Measurements from ENCODE around the gene TMEM18. TPM values are rescaled to one million over a fixed set of nuclear protein-coding genes. Genes with fewer than 3 reads are reported as not detected.

TMEM18 gene
- total and polyA plus RNA-seq, 2 experiments from 2014 or later, result 15.0 to 41.9 TPM

GRCh38 chr2:719734-720133 is 42.5 kb upstream of the TMEM18 start:
- DNase-seq (ENCODE audit: low spot score) (no peak), ATAC-seq (no peak)
- Histone ChIP-seq H3K4me2 (no peak overlapping the region), H3K4me3 (no peak overlapping the region), H3F3A (replicated peaks; ENCODE audit: low read depth) (no peaks in the 10 kb centered on the region), H3K79me2 (replicated peaks; ENCODE audit: insufficient read depth) (no peaks in the 10 kb centered on the region), H3K27me3 (ENCODE audit: insufficient read depth) (no peaks in the 10 kb centered on the region), H3K9me2 (ENCODE audit: insufficient read depth) (no peaks in the 10 kb centered on the region), H4K20me1 (replicated peaks; ENCODE audit: insufficient read depth) (no peaks in the 10 kb centered on the region), H3K36me3 (ENCODE audit: insufficient read depth) (no peaks in the 10 kb centered on the region), H3K4me1 (ENCODE audit: insufficient read depth) (peaks cover 17% of the 10 kb centered on the region), H2AFZ (no peak overlapping the region), H3K27ac (ENCODE audit: low read depth) (no peak overlapping the region)
- peaks cover 15% of the 10 kb centered on the region for H3K27me3 Mint-ChIP-seq (ENCODE audit: insufficient read depth, low read depth, poor library complexity)
- H3K4me3 Mint-ChIP-seq, result no peak overlapping the region
- no peak overlapping the region for H3K27ac Mint-ChIP-seq
- no peaks in the 10 kb centered on the region; the same call in 2 of the 3 replicates for H3K9me3 Mint-ChIP-seq
- no peak for TF ChIP-seq REST (IDR thresholded peaks at IDR 0.05; ENCODE audit: unreplicated experiment)
- no peak for TF ChIP-seq JUNB (IDR thresholded peaks at IDR 0.05; ENCODE audit: unreplicated experiment)
- TF ChIP-seq ZNF331 (CRISPR knock-in tag; IDR thresholded peaks at IDR 0.05; ENCODE audit: low read depth), result no peak
- no peak for TF ChIP-seq ZNF114 (CRISPR knock-in tag; IDR thresholded peaks at IDR 0.05)
- TF ChIP-seq STAT1 (IDR thresholded peaks at IDR 0.05; ENCODE audit: unreplicated experiment), result no peak
- TF ChIP-seq EZH2 (IDR thresholded peaks at IDR 0.05; ENCODE audit: low read depth, unreplicated experiment), result no peak
- TF ChIP-seq, protein P1, sequence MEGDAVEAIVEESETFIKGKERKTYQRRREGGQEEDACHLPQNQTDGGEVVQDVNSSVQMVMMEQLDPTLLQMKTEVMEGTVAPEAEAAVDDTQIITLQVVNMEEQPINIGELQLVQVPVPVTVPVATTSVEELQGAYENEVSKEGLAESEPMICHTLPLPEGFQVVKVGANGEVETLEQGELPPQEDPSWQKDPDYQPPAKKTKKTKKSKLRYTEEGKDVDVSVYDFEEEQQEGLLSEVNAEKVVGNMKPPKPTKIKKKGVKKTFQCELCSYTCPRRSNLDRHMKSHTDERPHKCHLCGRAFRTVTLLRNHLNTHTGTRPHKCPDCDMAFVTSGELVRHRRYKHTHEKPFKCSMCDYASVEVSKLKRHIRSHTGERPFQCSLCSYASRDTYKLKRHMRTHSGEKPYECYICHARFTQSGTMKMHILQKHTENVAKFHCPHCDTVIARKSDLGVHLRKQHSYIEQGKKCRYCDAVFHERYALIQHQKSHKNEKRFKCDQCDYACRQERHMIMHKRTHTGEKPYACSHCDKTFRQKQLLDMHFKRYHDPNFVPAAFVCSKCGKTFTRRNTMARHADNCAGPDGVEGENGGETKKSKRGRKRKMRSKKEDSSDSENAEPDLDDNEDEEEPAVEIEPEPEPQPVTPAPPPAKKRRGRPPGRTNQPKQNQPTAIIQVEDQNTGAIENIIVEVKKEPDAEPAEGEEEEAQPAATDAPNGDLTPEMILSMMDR (conservative IDR thresholded peaks at IDR 0.05; ENCODE audit: low read depth in 2 of 2), result no peak
- TF ChIP-seq EZH2phosphoT487 (IDR thresholded peaks at IDR 0.05; ENCODE audit: unreplicated experiment), result no peak
- TF ChIP-seq POLR2AphosphoS5 (IDR thresholded peaks at IDR 0.05; ENCODE audit: low read depth), result no peak
- no peak for TF ChIP-seq ETS1 (IDR thresholded peaks at IDR 0.05)
- TF ChIP-seq, protein P2, sequence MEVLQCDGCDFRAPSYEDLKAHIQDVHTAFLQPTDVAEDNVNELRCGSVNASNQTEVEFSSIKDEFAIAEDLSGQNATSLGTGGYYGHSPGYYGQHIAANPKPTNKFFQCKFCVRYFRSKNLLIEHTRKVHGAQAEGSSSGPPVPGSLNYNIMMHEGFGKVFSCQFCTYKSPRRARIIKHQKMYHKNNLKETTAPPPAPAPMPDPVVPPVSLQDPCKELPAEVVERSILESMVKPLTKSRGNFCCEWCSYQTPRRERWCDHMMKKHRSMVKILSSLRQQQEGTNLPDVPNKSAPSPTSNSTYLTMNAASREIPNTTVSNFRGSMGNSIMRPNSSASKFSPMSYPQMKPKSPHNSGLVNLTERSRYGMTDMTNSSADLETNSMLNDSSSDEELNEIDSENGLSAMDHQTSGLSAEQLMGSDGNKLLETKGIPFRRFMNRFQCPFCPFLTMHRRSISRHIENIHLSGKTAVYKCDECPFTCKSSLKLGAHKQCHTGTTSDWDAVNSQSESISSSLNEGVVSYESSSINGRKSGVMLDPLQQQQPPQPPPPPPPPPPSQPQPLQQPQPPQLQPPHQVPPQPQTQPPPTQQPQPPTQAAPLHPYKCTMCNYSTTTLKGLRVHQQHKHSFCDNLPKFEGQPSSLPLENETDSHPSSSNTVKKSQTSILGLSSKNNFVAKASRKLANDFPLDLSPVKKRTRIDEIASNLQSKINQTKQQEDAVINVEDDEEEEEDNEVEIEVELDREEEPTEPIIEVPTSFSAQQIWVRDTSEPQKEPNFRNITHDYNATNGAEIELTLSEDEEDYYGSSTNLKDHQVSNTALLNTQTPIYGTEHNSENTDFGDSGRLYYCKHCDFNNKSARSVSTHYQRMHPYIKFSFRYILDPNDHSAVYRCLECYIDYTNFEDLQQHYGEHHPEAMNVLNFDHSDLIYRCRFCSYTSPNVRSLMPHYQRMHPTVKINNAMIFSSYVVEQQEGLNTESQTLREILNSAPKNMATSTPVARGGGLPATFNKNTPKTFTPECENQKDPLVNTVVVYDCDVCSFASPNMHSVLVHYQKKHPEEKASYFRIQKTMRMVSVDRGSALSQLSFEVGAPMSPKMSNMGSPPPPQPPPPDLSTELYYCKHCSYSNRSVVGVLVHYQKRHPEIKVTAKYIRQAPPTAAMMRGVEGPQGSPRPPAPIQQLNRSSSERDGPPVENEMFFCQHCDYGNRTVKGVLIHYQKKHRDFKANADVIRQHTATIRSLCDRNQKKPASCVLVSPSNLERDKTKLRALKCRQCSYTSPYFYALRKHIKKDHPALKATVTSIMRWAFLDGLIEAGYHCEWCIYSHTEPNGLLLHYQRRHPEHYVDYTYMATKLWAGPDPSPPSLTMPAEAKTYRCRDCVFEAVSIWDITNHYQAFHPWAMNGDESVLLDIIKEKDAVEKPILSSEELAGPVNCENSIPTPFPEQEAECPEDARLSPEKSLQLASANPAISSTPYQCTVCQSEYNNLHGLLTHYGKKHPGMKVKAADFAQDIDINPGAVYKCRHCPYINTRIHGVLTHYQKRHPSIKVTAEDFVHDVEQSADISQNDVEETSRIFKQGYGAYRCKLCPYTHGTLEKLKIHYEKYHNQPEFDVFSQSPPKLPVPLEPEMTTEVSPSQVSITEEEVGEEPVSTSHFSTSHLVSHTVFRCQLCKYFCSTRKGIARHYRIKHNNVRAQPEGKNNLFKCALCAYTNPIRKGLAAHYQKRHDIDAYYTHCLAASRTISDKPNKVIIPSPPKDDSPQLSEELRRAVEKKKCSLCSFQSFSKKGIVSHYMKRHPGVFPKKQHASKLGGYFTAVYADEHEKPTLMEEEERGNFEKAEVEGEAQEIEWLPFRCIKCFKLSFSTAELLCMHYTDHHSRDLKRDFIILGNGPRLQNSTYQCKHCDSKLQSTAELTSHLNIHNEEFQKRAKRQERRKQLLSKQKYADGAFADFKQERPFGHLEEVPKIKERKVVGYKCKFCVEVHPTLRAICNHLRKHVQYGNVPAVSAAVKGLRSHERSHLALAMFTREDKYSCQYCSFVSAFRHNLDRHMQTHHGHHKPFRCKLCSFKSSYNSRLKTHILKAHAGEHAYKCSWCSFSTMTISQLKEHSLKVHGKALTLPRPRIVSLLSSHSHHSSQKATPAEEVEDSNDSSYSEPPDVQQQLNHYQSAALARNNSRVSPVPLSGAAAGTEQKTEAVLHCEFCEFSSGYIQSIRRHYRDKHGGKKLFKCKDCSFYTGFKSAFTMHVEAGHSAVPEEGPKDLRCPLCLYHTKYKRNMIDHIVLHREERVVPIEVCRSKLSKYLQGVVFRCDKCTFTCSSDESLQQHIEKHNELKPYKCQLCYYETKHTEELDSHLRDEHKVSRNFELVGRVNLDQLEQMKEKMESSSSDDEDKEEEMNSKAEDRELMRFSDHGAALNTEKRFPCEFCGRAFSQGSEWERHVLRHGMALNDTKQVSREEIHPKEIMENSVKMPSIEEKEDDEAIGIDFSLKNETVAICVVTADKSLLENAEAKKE (CRISPR knock-in tag; IDR thresholded peaks at IDR 0.05), result no peak
- no peak for TF ChIP-seq CREB1 (CRISPR knock-in tag; IDR thresholded peaks at IDR 0.05; ENCODE audit: low read depth)
- TF ChIP-seq NANOG (IDR thresholded peaks at IDR 0.05; ENCODE audit: borderline replicate concordance), result no peak
- H3K36me3 Mint-ChIP-seq (ENCODE audit: low read depth), result no peaks in the 10 kb centered on the region
- peaks cover 28% of the 10 kb centered on the region for H3K4me1 Mint-ChIP-seq
